SH-SY5Y (cell line): ENCODE results near the gene RUFY3.

Source experiments
- GATA2 ChIP-seq: IDR thresholded peaks from 2 replicates; pipeline ENCODE4 v1.6.1; 2011; ENCODE audit warnings: mild to moderate bottlenecking, low read depth, low read length
- GATA3 ChIP-seq: IDR thresholded peaks from 2 replicates; pipeline ENCODE4 v1.6.1; 2011; ENCODE audit warnings: low read depth, mild to moderate bottlenecking, low read length, moderate library complexity

DNA sequence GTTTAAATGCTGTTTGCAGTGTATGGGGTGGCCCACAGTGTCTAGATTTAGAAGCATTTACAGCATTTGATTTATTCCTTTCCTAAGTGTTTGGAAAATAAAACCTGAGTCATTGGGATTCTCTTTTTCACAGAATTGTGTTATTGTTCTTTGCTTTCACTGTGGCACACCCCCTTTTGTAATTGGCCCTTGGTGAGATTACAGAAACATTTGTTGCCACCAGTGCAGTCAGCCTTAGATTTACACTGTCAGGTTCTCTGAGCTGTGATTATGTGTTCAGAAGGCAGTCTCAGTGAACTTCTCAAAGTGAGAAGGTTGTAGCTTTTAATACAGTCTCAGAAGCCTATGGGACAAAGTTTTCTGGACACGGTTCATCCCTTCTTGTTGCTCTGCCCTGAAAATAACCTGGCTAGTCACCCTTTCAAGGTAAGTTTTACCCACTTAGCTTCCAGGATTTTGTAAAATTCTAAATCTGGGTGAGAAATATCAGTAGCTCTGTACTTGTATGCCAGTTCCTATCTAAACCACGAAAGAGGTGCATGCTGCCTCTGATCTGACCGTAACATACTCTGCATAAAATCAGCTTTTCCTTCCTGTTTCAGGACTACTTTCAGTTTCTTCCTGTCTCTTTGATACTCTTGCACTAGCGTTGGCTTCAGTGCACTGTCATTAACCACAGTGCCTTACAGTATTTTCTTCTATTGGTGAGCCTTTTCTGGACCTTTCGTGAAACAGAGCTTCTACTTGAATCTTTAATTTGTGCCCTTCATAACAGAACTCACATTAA is 12.6 kb downstream of the RUFY3 start:
- TF ChIP-seq GATA3 (no peak), GATA2 (no peak)
